ENCODE measurements around the gene DDIT4L. TPM values are rescaled to one million over a fixed set of nuclear protein-coding genes. Genes with fewer than 3 reads are reported as not detected.

The DDIT4L gene
- total RNA-seq, 1 experiment from 2014 or later = 2.1 TPM

GRCh38 chr4:100208459-100208858 is 18.2 kb upstream of the DDIT4L start:
- Histone ChIP-seq H3K18ac (ENCODE audit: insufficient read length, low read depth, low read length) (no peak overlapping the region), H4K8ac (replicated peaks; ENCODE audit: insufficient read length, low read depth, low read length) (no peak overlapping the region), H2BK20ac (ENCODE audit: low read depth, low read length, poor library complexity, severe bottlenecking) (no peak overlapping the region), H2AFZ (ENCODE audit: low read length) (no peak overlapping the region), H3K14ac (ENCODE audit: insufficient read depth, low read length) (no peak overlapping the region), H3K23ac (ENCODE audit: insufficient read length, low read depth, low read length) (no peak overlapping the region), H3K79me1 (ENCODE audit: insufficient read depth, low read depth, low read length, poor library complexity, severe bottlenecking) (no peaks in the 10 kb centered on the region), H4K5ac (ENCODE audit: insufficient read length, low read depth, low read length) (no peak overlapping the region), H2BK5ac (ENCODE audit: insufficient read length, low read length) (no peak overlapping the region), H2AK5ac (ENCODE audit: insufficient read length, low read length) (no peak overlapping the region), H3K4ac (ENCODE audit: low read depth, low read length) (no peak overlapping the region), H3T11ph (ENCODE audit: low read length) (no peak overlapping the region), H4K20me1 (ENCODE audit: control insufficient read depth, insufficient read depth, insufficient read length) (no peaks in the 10 kb centered on the region), H3K9me3 (ENCODE audit: control insufficient read depth, low read depth, low read length) (no peaks in the 10 kb centered on the region), H3K9ac (ENCODE audit: extremely low read depth, insufficient read length, low read length) (no peak overlapping the region), H3K4me1 (ENCODE audit: insufficient read depth, low read length) (no peaks in the 10 kb centered on the region), H4K91ac (ENCODE audit: insufficient read length, low read depth, low read length) (no peak overlapping the region), H3K56ac (ENCODE audit: insufficient read length, low read depth, low read length) (no peak overlapping the region), H2BK120ac (ENCODE audit: low read depth, low read length, poor library complexity, severe bottlenecking) (no peak overlapping the region), H2BK15ac (ENCODE audit: low read depth, low read length) (no peak overlapping the region), H3K23me2 (ENCODE audit: insufficient read length, low read depth, low read length, poor library complexity, severe bottlenecking) (no peaks in the 10 kb centered on the region), H3K4me2 (ENCODE audit: insufficient read depth, insufficient read length, low read length) (no peak overlapping the region), H2BK12ac (ENCODE audit: insufficient read length, low read depth, low read length) (no peak overlapping the region), H3K27ac (ENCODE audit: insufficient read length, low read depth, low read length) (no peak overlapping the region), H3K27me3 (ENCODE audit: insufficient read depth, low read length) (no peaks in the 10 kb centered on the region), H3K79me2 (ENCODE audit: insufficient read depth, low read length) (no peaks in the 10 kb centered on the region)
- Mint-ChIP-seq H3K36me3 (ENCODE audit: insufficient read depth in 1 of 3, low read depth in 3 of 3) (no peaks in the 10 kb centered on the region), H3K4me3 (no peak overlapping the region), H3K4me1 (peaks cover 5% of the 10 kb centered on the region in 2 experiments; a peak in 2 of 4 replicates), H3K9me3 (no peaks in the 10 kb centered on the region; a peak in 1 of 5 replicates), H3K27ac (no peak overlapping the region), H3K27me3 (ENCODE audit: low read depth) (no peaks in the 10 kb centered on the region)
- DNase-seq = no peak
- no CpG with 5 or more reads among the region's 3 CpGs for WGBS (ENCODE audit: extremely low coverage, insufficient read length, low lambda C conversion rate)
- TF ChIP-seq CTCF (conservative IDR thresholded peaks at IDR 0.05) = no peak
